Embryonic facial prominence (tissue), 1 donor: Measurements from ENCODE around the gene RANBP6.
"Not testable (repeated sequence)": the region's sequence is repeated elsewhere in the genome, so short reads cannot be mapped to it uniquely, and the experiment has no call there.

Source experiments
- DNase-seq: peaks from one replicate; pipeline ENCODE4 v3.0.0-alpha.2; 2016; ENCODE audit errors: extremely low spot score

Gene RANBP6

DNA sequence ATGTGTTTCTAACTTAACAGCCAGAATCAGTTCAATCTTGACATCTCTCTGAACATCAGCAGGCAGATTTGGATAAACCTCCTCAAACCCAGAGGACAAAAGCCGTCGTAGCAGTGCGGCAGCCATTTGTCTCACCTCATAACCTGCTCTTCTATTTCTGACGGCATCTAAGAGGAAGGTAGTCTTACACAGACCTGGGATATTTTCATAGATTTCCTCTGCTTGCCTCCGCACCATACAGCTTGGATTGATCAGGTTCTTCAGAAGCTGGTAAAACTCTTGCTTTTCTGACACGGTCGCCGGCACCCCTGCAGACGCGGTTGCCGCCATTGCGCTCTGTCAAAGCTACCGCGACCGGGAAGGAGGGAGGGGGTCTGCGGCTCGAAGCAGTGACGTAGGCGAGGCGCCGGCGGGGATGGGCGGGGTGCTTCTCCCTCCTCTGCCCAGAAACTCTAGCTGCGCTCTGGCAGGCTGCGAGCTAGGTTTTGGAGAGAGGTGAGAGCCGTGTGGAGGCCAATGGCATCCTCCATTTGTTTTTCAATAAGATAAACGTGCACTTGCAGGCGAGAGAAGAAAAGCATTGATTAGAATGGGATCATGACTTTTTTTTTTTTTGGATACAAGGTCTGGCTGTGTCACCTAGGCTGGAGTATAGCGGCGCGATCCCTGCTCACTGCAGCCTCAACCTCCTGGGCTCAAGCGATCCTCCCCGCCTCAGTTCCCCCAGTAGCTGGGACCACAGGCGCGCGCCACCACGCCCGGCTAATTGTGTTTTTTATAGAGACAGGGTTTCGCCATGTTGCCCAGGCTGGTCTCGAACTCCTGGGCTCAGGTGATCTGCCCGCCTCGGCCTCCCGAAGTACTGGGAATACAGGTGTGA is at the start of gene RANBP6:
Gene RANBP6, minus strand, starts transcription at position 347 of the 880 bp plus-strand sequence. Its CDS starts 17 bp downstream, at position 330.
- DNase-seq, result peak; percentile 85

GRCh38 chr9:6063146-6063545 is 47.7 kb upstream of the RANBP6 start:
- DNase-seq, result not testable (repeated sequence)

DNA sequence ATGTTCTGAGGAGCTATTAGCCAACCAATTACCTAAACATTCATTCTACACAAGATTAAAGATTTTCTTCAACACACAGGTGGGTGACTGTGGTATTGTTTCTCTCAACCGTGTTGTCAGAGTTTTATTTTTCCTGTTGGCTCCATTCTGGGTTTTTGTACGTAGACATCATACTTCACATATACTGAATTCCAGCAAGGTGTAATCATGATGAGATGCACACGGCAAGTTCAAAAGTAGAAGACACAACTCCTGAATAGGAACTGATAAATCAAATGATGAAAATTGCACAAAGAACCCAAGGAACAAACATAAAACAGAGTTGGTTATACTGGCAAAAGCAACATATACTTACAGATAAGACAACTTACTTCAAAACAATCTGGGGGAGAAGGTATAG is 40.2 kb upstream of the RANBP6 start:
- no peak for DNase-seq

DNA sequence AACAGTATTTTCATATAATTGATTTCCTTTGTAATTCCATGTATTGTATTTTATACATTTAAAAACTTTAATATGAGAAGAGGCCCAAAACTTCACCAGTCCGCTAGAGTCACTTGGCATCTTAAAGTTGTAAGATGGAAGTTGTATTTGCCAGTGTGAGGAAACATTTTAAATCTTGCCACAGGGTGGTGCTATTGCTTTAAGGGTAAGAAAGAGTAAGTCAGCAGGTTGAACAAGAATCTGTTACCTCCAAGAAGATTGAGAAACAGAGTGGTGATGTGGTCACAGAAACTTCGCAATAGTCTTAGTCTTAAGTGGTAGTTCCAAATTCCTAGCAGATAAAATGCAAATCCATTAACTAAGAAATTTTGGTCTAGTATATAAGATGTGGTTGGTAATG is 39.8 kb upstream of the RANBP6 start:
- peak; percentile 23 for DNase-seq

- DNase-seq, result peak; percentile 36
These were observed 39.1 kb upstream of the RANBP6 start for GRCh38 chr9:6054280-6055099.

- no peak for DNase-seq
These were observed 37.0 kb upstream of the RANBP6 start for GRCh38 chr9:6052293-6052919.

GRCh38 chr9:6051511-6051950 is 36.1 kb upstream of the RANBP6 start:
- no peak for DNase-seq

- no peak for DNase-seq
These were observed 34.4 kb upstream of the RANBP6 start for GRCh38 chr9:6049798-6050197.

DNA sequence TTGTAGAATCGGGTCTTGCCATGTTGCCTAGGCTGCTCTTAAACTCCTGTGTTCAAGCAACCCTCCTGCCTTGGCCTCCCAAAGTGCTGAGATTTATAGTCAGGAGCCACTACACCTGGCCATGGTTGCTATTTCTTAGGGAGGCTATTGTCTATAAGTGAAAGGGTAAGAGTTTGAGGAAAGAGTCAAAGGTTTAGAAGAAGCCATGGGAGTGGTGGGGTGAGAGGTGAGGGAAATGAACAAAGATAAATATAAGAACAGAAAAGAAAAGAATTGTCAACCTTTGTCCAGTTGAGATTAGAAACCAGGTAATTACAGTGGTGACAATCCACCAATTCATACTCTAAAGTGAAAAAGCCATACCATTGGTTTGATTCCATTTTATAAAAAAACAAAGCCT is 32.6 kb upstream of the RANBP6 start:
- no peak for DNase-seq

DNA sequence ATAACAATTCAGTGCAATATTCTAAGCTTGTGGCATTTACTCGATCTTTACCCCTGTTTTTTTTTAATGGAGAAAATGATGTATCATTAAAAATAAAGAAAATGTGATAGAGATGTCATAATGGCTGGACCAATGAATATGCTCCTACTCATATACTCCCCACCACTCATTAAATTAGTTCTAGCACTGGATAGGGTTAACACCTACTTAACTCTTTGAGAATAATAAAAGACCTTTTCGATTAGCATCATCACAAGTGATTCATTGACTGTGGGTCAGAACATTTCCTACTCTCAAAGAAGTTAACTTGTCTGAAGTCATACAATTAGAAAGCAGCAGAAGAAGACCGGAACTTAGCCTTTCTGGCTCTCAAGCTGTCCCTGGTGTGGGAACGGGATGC is 31.6 kb upstream of the RANBP6 start:
- no peak for DNase-seq

DNA sequence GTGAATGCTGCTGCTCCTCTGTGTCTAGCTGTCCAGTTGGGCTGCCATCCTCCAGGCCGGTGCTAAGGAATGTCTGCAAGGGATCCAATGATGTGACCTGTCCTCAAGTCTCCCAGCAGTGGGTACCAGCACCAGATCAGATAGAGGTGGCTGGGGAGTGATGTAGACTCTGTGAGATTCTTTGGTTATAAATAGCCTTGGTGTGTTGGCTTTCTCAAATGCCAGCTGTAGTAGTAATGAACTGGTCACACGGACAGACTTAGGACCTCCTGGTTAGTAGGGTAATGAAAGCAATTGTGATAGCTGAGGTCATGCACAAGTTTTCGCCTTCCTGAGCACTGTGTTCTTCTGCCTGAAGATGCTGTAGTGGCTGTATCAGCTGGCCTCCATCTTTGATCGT is 29.9 kb upstream of the RANBP6 start:
- no peak for DNase-seq

DNA sequence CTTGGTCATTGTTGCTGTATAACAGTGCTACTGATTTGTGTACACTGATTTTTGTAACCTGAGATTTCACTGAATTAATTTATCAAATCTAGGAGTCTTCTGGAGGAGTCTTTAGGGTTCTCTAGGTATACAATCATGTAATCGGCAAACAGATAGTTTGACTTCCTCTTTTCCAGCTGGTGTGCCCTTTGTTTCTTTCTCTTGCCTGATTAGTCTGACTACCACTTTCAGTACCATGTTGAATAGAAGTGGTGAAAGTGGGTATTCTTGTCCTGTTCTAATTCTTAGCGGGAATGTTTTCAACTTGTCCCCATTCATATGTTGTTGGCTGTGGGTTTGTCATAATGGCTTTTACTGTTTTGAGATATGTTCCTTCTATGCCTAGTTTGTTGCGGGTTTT is 24.7 kb upstream of the RANBP6 start:
- no peak for DNase-seq

DNA sequence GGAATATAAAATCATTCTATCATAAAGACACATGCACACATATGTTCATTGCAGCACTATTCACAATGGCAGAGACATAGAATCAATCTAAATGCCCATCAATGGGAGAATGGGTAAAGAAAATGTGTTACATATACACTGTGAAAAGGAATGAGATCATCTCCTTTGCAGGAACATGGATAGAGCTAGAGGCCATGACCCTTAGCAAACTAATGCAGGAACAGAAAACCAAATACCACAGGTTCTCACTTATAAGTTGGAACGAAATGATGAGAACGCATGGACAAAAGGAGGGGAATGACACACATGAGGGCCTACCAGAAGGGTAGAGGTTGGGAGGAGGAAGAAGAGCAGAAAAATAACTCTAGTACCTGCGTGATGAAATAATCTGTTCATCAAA is 21.0 kb upstream of the RANBP6 start:
- no peak for DNase-seq

DNA sequence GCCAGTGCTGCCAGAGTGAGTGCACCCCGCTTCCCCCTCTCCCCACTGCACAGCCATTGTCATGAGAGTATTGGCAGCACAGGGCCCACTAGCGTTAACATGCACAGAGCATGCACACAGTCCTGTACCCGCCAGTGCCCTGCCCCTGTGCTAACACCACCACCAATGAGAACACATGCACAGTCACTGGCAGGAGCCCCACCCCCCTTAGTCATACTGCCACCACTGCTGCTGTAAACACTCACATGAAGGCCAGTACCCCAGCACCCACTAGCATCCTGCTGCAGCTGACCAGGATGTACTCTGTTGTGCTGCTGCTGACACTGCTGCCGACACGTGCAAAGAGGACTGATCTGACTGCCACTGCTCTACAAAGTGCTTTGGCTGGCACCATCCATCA is 19.5 kb upstream of the RANBP6 start:
- DNase-seq, result no peak

- DNase-seq, result no peak
These were observed 14.3 kb upstream of the RANBP6 start for GRCh38 chr9:6029604-6030274.

- DNase-seq, result no peak
These were observed 8.7 kb upstream of the RANBP6 start for GRCh38 chr9:6024035-6024554.

- not testable (repeated sequence) for DNase-seq
These were observed 1.6 kb upstream of the RANBP6 start for GRCh38 chr9:6016975-6017374.

GRCh38 chr9:6014670-6015270 is 654 bp downstream of the RANBP6 start:
- no peak for DNase-seq

DNA sequence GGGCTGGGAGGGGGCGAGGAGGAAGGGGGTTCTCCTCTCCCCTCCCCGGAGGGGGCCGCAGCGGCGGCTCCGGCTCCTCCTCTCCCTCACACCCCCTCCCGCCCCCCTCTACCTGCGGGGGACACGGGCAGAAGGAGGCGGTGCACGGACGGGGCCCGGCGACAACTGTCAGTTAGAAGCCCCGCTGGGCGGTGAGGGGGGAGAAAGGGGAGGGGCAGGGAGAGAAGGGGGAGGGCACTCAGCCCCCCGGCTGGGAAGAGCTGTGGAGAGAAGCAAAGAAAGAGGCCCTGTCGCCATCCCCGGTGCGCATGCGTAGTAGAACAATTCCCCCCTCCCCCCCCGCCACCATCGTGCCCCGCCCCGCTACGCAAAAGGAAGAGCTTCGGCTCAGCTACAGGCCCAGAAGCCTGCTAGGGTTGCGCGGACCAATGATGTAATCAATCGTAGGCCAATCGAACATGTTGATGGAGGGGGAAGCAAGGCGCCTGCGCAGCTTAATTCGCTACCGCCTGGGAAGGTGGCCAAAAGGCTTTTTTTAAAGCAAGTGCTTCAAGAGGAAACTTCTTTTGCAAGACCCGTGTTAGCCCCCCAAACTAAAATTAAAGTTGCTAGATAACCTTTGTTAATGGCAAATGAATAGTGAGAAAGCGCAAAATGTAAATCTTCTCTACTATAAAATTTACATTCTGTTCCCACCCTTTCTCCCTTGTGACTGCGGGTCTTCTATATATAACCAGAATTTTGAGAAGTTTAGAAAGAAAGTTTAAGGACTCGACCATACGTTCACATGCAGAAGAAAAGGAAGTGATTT is 7.0 kb downstream of the RANBP6 start:
- peak; percentile 97 for DNase-seq

- peak; percentile 65 for DNase-seq
These were observed 7.7 kb downstream of the RANBP6 start for GRCh38 chr9:6007770-6008168.
